Measurements from ENCODE around the gene CFAP298. TPM values are rescaled to one million over a fixed set of nuclear protein-coding genes. Genes with fewer than 3 reads are reported as not detected.

Gene CFAP298
- total RNA-seq, 1 donor from 2014 or later, result 52.0 TPM

GRCh38 chr21:32585042-32585710 lies 27.0 kb downstream of the CFAP298 start, which contains the start of gene TCP10L:
Gene TCP10L (minus strand): TSS chr21:32585523. CDS start chr21:32584304, 1,219 bp downstream.
- no peak for TF ChIP-seq CTCF (IDR thresholded peaks at IDR 0.05)
- no peak for TF ChIP-seq EZH2phosphoT487 (IDR thresholded peaks at IDR 0.05)
- TF ChIP-seq EZH2 (IDR thresholded peaks at IDR 0.05), result no peak
- Histone ChIP-seq H3K27me3 (no peaks in the 10 kb centered on the region), H3F3A (ENCODE audit: low read depth) (no peaks in the 10 kb centered on the region), H3K9me3 (ENCODE audit: low read depth) (no peaks in the 10 kb centered on the region), H3K4me2 (no peak within 1 kb of the TSS), H4K20me1 (ENCODE audit: low read depth) (no peaks in the 10 kb centered on the region), H2AFZ (replicated peaks) (no peak within 1 kb of the TSS), H3K79me2 (ENCODE audit: low read depth) (no peaks in the 10 kb centered on the region), H3K36me3 (no peaks in the 10 kb centered on the region), H3K9ac (no peak within 1 kb of the TSS), H3K27ac (no peak within 1 kb of the TSS), H3K4me1 (no peaks in the 10 kb centered on the region), H3K4me3 (no peak within 1 kb of the TSS)
- Mint-ChIP-seq H3K27me3 (ENCODE audit: insufficient read depth, low read depth) (peaks cover 3% of the 10 kb centered on the region), H3K36me3 (no peaks in the 10 kb centered on the region), H3K4me1 (no peaks in the 10 kb centered on the region), H3K27ac (no peak within 1 kb of the TSS), H3K9me3 (no peaks in the 10 kb centered on the region), H3K4me3 (no peak within 1 kb of the TSS)
- DNase-seq (ENCODE audit: low spot score), result no peak

- Mint-ChIP-seq H3K36me3 (no peaks in the 10 kb centered on the region), H3K9me3 (no peaks in the 10 kb centered on the region), H3K27ac (no peak overlapping the region), H3K4me1 (peaks cover 5% of the 10 kb centered on the region), H3K27me3 (ENCODE audit: insufficient read depth, low read depth) (peaks cover 3% of the 10 kb centered on the region), H3K4me3 (no peak overlapping the region)
- H3K27me3 ChIP-seq, result no peaks in the 10 kb centered on the region
- H3K27ac ChIP-seq, result no peak overlapping the region
- no peaks in the 10 kb centered on the region for H3K4me1 ChIP-seq
- H3K79me2 ChIP-seq (ENCODE audit: low read depth), result no peaks in the 10 kb centered on the region
- H3K36me3 ChIP-seq, result no peaks in the 10 kb centered on the region
- no peak for TF ChIP-seq CTCF (IDR thresholded peaks at IDR 0.05)
- H3K4me3 ChIP-seq, result no peak overlapping the region
- H3K9me3 ChIP-seq (ENCODE audit: low read depth), result no peaks in the 10 kb centered on the region
- no peaks in the 10 kb centered on the region for H4K20me1 ChIP-seq (ENCODE audit: low read depth)
- no peak overlapping the region for H2AFZ ChIP-seq (replicated peaks)
- H3K4me2 ChIP-seq, result no peak overlapping the region
- H3F3A ChIP-seq (ENCODE audit: low read depth), result no peaks in the 10 kb centered on the region
- DNase-seq (ENCODE audit: low spot score), result no peak
- H3K9ac ChIP-seq, result no peak overlapping the region
Observed at GRCh38 chr21:32584472-32584871, 27.7 kb downstream of the CFAP298 start.

- H3K27ac Mint-ChIP-seq, result no peak overlapping the region
- no peaks in the 10 kb centered on the region for H3K9me3 ChIP-seq (ENCODE audit: low read depth)
- H3K4me2 ChIP-seq, result no peak overlapping the region
- peaks cover 3% of the 10 kb centered on the region for H3K27me3 Mint-ChIP-seq (ENCODE audit: insufficient read depth, low read depth)
- no peak overlapping the region for H3K4me3 Mint-ChIP-seq
- no peaks in the 10 kb centered on the region for H3K79me2 ChIP-seq (ENCODE audit: low read depth)
- DNase-seq (ENCODE audit: low spot score), result no peak
- TF ChIP-seq EZH2 (IDR thresholded peaks at IDR 0.05) (no peak), CTCF (IDR thresholded peaks at IDR 0.05) (no peak)
- H3K36me3 ChIP-seq, result no peaks in the 10 kb centered on the region
- no peak overlapping the region for H2AFZ ChIP-seq (replicated peaks)
- no peak overlapping the region for H3K4me3 ChIP-seq
- H3K4me1 Mint-ChIP-seq, result peaks cover 6% of the 10 kb centered on the region
- no peak overlapping the region for H3K27ac ChIP-seq
- H3K27me3 ChIP-seq, result peaks cover 4% of the 10 kb centered on the region
- H3F3A ChIP-seq (ENCODE audit: low read depth), result no peaks in the 10 kb centered on the region
- H3K9me3 Mint-ChIP-seq, result no peaks in the 10 kb centered on the region
- no peaks in the 10 kb centered on the region for H3K4me1 ChIP-seq
- H4K20me1 ChIP-seq (ENCODE audit: low read depth), result no peaks in the 10 kb centered on the region
- H3K36me3 Mint-ChIP-seq, result no peaks in the 10 kb centered on the region
- no peak overlapping the region for H3K9ac ChIP-seq
Observed at GRCh38 chr21:32581732-32582131, 30.4 kb downstream of the CFAP298 start.

Data from neural progenitor cell (in vitro differentiated cells).